Neural crest cell (in vitro differentiated cells): ENCODE data around the gene NOX1. TPM values are rescaled to one million over a fixed set of nuclear protein-coding genes. Genes with fewer than 3 reads are reported as not detected.

Experiments used
- DNase-seq: peaks from one replicate; pipeline ENCODE4 v3.0.0; 2021; ENCODE audit warnings: low read depth, mixed read lengths, low spot score
- H3K27ac Mint-ChIP-seq: one replicate; pipeline ENCODE4 v1.8.0; 2021; ENCODE audit warnings: mild to moderate bottlenecking, mixed read lengths; ENCODE audit not compliant: unreplicated experiment
- H3K27me3 Mint-ChIP-seq: 2 replicates; pipeline ENCODE4 v1.8.0; 2021; ENCODE audit warnings: low read depth, mild to moderate bottlenecking, mixed read lengths
- H3K36me3 Mint-ChIP-seq: 2 replicates; pipeline ENCODE4 v1.8.0; 2021; ENCODE audit warnings: low read depth, mild to moderate bottlenecking, mixed read lengths
- H3K4me1 Mint-ChIP-seq: 2 replicates; pipeline ENCODE4 v1.8.0; 2021; ENCODE audit warnings: mixed read lengths
- H3K4me3 Mint-ChIP-seq: one replicate; pipeline ENCODE4 v1.8.0; 2021; ENCODE audit warnings: mild to moderate bottlenecking, mixed read lengths
- H3K9me3 Mint-ChIP-seq: 2 replicates; pipeline ENCODE4 v1.8.0; 2021; ENCODE audit warnings: mixed read lengths
- long read RNA-seq: library from polyadenylated mRNA; unstranded; transcript quantifications from one replicate; pipeline ENCODE4 v2.0.0, GENCODE V29; 2020
- total RNA-seq: library from RNA; stranded (reverse); gene quantifications from 2 replicates; pipeline ENCODE4 v1.2.1, GENCODE V29; 2021
- TF ChIP-seq, protein P1 (sequence below): fragments of 200-600 bp; sonication (generic); conservative IDR thresholded peaks from 2 replicates; pipeline ENCODE4 v1.5.0; 2021; ENCODE audit warnings: antibody characterized with exemption, mild to moderate bottlenecking

NOX1 gene
- total RNA-seq = not detected in 2 replicates
- long read RNA-seq = 0 reads

DNA sequence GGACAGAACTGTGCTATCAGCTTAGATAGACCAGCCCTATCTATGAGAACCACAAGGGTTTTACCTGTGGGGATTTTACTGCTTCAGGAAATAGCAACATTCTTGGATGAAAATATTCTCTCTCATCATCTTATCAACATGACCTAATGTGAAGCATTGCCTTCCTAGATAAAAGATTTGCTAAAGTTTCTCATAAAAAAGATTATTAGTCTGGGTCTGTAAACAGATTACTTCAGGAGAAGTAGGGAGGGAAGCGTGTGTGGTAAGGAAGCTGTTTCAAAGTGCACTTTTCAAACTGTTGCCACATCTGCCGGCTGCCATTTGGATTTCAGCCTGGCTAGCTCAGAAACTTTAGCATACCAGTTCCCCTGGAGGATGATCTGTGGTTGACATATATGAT, at the start of gene NOX1:
NOX1 (minus strand) TSS at position 35 of the 400 bp plus-strand sequence. CDS start 220 bp downstream, outside the sequence.
- H3K36me3 Mint-ChIP-seq = no peaks in the 10 kb centered on the region
- H3K4me3 Mint-ChIP-seq = no peak within 1 kb of the TSS
- no peaks in the 10 kb centered on the region for H3K4me1 Mint-ChIP-seq
- TF ChIP-seq, protein P1, sequence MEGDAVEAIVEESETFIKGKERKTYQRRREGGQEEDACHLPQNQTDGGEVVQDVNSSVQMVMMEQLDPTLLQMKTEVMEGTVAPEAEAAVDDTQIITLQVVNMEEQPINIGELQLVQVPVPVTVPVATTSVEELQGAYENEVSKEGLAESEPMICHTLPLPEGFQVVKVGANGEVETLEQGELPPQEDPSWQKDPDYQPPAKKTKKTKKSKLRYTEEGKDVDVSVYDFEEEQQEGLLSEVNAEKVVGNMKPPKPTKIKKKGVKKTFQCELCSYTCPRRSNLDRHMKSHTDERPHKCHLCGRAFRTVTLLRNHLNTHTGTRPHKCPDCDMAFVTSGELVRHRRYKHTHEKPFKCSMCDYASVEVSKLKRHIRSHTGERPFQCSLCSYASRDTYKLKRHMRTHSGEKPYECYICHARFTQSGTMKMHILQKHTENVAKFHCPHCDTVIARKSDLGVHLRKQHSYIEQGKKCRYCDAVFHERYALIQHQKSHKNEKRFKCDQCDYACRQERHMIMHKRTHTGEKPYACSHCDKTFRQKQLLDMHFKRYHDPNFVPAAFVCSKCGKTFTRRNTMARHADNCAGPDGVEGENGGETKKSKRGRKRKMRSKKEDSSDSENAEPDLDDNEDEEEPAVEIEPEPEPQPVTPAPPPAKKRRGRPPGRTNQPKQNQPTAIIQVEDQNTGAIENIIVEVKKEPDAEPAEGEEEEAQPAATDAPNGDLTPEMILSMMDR = no peak
- peaks cover 4% of the 10 kb centered on the region for H3K9me3 Mint-ChIP-seq
- DNase-seq = no peak
- no peaks in the 10 kb centered on the region for H3K27me3 Mint-ChIP-seq
- no peak within 1 kb of the TSS for H3K27ac Mint-ChIP-seq

DNA sequence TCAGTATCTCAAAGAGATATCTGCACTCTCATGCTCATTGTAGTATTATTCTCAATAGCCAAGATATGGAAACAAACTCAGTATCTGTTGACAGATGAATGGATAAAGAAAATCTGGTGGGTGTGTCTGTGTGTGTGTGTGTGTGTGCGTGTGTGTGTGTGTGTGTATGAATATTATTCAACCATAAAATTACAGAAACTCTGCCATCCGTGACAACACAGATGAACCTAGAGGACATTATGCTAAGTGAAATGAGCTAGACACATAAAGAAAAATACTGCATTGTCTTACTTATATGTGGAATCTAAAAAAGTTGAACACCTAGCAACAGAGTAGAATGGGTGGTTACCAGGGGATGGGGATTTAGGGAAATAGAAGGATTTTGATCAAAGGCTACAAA, 41.4 kb upstream of the NOX1 start:
- Mint-ChIP-seq H3K27ac (no peak overlapping the region), H3K4me1 (no peaks in the 10 kb centered on the region), H3K36me3 (no peaks in the 10 kb centered on the region), H3K27me3 (no peaks in the 10 kb centered on the region), H3K4me3 (no peak overlapping the region), H3K9me3 (peaks cover 6% of the 10 kb centered on the region)
- DNase-seq = no peak
- TF ChIP-seq, protein P1 = no peak

DNA sequence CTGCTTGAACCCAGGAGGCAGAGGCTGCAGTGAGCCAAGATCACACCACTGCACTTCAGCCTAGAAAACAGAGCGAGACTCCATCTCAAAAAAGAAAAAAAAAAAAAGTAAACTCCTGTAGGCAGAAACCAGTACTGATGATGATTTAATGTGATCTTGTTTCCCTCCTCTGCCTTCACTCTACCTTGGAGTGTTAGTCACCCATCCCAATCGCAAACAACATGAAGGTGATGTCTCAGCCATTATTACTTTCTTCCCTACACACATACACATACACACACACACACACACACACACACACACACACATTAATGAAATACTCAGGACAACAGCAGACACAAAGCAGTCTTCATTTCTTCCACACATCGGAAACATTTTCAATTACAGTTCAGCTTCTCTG, 39.0 kb upstream of the NOX1 start:
- TF ChIP-seq, protein P1 = no peak
- no peak for DNase-seq
- Mint-ChIP-seq H3K27me3 (no peaks in the 10 kb centered on the region), H3K4me1 (no peaks in the 10 kb centered on the region), H3K27ac (no peak overlapping the region), H3K9me3 (peaks cover 6% of the 10 kb centered on the region), H3K36me3 (no peaks in the 10 kb centered on the region), H3K4me3 (no peak overlapping the region)

DNA sequence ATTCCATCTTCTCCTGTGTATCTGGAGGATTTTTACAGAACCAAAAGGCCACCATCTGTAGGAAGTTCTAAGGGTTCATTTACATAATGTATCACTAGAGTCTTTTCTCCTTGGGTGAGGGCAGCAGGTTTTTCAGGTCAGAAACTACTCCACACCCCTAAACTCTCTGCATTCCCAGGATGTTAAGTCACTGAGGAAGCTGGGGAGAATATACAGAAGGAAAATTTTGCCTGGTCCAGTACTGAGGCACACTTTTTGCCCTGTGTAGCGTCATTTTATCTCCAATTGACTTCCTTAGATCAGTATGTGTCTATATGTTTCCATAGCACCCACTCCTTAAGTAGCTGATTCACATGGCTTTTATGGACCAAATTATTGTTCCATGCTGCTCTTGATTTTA, 37.6 kb upstream of the NOX1 start:
- Mint-ChIP-seq H3K27ac (no peak overlapping the region), H3K9me3 (peaks cover 6% of the 10 kb centered on the region), H3K4me1 (no peaks in the 10 kb centered on the region), H3K27me3 (no peaks in the 10 kb centered on the region), H3K36me3 (no peaks in the 10 kb centered on the region), H3K4me3 (no peak overlapping the region)
- no peak for DNase-seq
- TF ChIP-seq, protein P1 = no peak

DNA sequence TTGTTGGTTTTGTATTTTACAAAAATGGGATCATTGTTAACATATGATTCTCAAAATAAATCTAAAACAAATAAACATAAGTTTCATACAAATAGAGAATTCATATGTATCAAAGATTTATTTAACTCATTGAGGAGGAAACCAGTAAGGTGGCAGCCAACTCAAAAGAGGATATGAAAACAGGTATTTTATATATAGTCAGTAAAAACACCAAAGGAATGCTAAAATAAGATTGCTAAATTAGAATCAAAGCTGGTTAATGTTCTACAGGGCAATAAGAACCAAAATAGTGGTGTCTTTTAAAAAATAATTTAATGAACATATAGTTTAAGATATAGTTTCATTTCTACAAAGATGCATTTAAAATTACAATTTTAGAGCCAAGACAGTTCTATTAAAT, 31.5 kb upstream of the NOX1 start:
- no peak for DNase-seq
- Mint-ChIP-seq H3K4me3 (no peak overlapping the region), H3K4me1 (no peaks in the 10 kb centered on the region), H3K27ac (no peak overlapping the region), H3K27me3 (no peaks in the 10 kb centered on the region), H3K9me3 (peaks cover 3% of the 10 kb centered on the region), H3K36me3 (no peaks in the 10 kb centered on the region)
- TF ChIP-seq, protein P1 = no peak

DNA sequence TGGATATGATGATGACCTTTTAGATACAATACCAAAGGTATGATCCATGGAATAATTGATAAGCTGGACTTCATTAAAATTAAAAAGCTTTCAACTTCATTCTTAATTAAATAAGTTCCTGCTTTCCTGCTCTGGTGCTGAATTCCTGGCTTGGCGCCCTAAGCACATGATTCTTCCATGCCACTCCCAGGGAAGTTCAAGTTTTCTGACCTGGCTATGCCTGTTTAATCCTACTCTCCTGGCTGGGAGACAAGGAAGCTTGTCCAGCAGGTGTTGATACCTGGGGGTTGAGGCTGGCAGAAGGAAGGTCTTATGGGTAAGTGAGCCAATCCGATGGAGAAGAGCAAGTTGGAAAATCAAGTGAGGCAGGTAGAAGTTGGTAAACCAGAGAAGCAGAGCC, 30.3 kb upstream of the NOX1 start:
- no peaks in the 10 kb centered on the region for H3K27me3 Mint-ChIP-seq
- H3K9me3 Mint-ChIP-seq = peaks cover 3% of the 10 kb centered on the region
- H3K27ac Mint-ChIP-seq = no peak overlapping the region
- no peak for DNase-seq
- H3K36me3 Mint-ChIP-seq = no peaks in the 10 kb centered on the region
- TF ChIP-seq, protein P1 = no peak
- H3K4me3 Mint-ChIP-seq = no peak overlapping the region
- no peaks in the 10 kb centered on the region for H3K4me1 Mint-ChIP-seq
